22Rv1 (cell line): ENCODE data around the gene MRPL54.

Experiments
- ZFX ChIP-seq: fragments of 450-650 bp; IDR thresholded peaks from 2 replicates; pipeline ENCODE4 v1.6.1; 2017; ENCODE audit warnings: antibody characterized with exemption, borderline replicate concordance
- TF ChIP-seq, protein P1 (sequence below): fragments of 450-650 bp; IDR thresholded peaks from 2 replicates; pipeline ENCODE4 v1.5.1; 2017; ENCODE audit warnings: mild to moderate bottlenecking

DNA sequence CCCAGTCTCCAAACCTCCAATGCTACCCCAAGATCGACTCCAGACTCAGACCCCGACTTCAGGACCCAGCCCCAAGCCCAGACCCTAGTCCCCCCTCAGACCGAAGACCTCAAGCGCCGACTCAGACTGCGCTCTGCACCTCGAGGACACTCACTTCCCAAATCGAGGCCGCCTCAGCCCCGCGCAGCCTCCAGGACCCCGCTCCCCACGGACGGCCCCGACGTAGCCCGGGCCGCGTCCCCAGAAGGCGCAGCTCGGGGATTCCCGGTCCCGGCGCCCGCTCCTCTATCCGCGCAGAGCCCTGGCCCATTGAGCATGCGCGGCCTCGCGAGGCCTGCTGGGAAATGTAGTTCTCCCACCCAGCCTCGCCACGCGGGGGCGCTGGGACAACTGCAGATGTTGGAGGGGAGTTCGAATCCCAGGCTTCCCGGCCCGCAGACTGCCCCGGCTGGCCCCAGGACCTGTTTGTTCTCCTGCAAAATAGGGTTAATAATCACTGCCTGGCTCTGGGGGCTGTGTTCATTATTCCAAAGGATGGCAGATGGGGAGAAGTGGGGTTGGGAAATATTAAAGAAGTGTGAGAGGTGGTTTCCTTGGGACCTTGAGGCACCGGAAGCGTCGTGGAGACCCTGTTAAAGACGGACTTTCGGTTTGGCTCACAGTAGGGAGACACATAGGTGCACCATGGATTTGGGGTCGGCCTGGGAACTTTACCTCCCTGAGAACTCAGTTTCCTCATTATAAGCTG is 926 bp upstream of the MRPL54 start, which contains the start of gene APBA3:
- TF ChIP-seq ZFX: no peak
- TF ChIP-seq, protein P1, sequence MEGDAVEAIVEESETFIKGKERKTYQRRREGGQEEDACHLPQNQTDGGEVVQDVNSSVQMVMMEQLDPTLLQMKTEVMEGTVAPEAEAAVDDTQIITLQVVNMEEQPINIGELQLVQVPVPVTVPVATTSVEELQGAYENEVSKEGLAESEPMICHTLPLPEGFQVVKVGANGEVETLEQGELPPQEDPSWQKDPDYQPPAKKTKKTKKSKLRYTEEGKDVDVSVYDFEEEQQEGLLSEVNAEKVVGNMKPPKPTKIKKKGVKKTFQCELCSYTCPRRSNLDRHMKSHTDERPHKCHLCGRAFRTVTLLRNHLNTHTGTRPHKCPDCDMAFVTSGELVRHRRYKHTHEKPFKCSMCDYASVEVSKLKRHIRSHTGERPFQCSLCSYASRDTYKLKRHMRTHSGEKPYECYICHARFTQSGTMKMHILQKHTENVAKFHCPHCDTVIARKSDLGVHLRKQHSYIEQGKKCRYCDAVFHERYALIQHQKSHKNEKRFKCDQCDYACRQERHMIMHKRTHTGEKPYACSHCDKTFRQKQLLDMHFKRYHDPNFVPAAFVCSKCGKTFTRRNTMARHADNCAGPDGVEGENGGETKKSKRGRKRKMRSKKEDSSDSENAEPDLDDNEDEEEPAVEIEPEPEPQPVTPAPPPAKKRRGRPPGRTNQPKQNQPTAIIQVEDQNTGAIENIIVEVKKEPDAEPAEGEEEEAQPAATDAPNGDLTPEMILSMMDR: peak; percentile 89
